Middle frontal gyrus (tissue), 1 donor: ENCODE data around the gene FARSB.

Source experiments
- DNase-seq: peaks from one replicate; pipeline ENCODE4 v3.0.0-alpha.2; 2015; ENCODE audit warnings: low spot score; ENCODE audit errors: extremely low spot score

FARSB gene

GRCh38 chr2:222561817-222562645 lies 93.9 kb downstream of the FARSB start:
- DNase-seq: no peak

GRCh38 chr2:222561151-222561550 lies 94.7 kb downstream of the FARSB start:
- DNase-seq: no peak

GRCh38 chr2:222554517-222554916 lies 101.4 kb downstream of the FARSB start:
- DNase-seq: no peak

GRCh38 chr2:222548992-222549391 lies 106.9 kb downstream of the FARSB start:
- DNase-seq: no peak

GRCh38 chr2:222547083-222547482 lies 108.8 kb downstream of the FARSB start:
- no peak for DNase-seq

- no peak for DNase-seq
Measured at GRCh38 chr2:222545823-222546795, 109.8 kb downstream of the FARSB start.

- DNase-seq: no peak
Measured at GRCh38 chr2:222544661-222545060, 111.2 kb downstream of the FARSB start.

- DNase-seq: no peak
Measured at GRCh38 chr2:222538535-222538934, 117.4 kb downstream of the FARSB start.

GRCh38 chr2:222535477-222535876 lies 120.4 kb downstream of the FARSB start:
- no peak for DNase-seq

GRCh38 chr2:222532315-222532714 lies 123.6 kb downstream of the FARSB start:
- DNase-seq: no peak

GRCh38 chr2:222526480-222527277 lies 129.2 kb downstream of the FARSB start:
- no peak for DNase-seq

GRCh38 chr2:222525811-222526210 lies 130.1 kb downstream of the FARSB start:
- no peak for DNase-seq

- no peak for DNase-seq
Measured at GRCh38 chr2:222523783-222524544, 131.9 kb downstream of the FARSB start.

- no peak for DNase-seq
Measured at GRCh38 chr2:222522082-222522481, 133.8 kb downstream of the FARSB start.

- DNase-seq: no peak
Measured at GRCh38 chr2:222521099-222521498, 134.8 kb downstream of the FARSB start.
